MM.1S (cell line): Measurements from ENCODE around the gene SUSD1.

Experiments
- EZH2phosphoT487 ChIP-seq: fragments of 300-600 bp; sonication (generic); IDR thresholded peaks from 2 replicates; pipeline ENCODE4 v1.6.1; 2018; ENCODE audit warnings: antibody characterized with exemption, low read length
- TF ChIP-seq, protein P1 (sequence below): fragments of 300-600 bp; sonication (generic); IDR thresholded peaks from 2 replicates; pipeline ENCODE4 v1.5.1; 2016; ENCODE audit warnings: antibody characterized with exemption, low read length, mixed read lengths

DNA sequence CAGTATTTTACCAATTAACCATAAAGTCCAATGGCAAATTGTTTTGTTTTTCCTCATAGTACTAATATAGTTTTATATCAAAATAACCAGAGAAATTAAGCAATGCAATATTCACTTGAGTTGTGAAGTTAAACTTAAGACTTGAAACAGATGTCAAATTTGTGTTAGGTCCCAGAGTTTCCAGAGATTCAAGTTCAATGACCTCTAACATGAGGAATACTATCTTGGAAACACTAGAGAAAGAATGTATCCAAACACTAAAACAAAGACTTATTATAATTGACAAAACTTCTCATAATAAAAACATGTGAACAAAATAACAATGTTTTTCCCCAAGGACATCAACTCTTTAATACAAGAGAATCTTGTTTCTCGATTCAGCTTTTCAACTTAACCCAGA lies 18.0 kb downstream of the SUSD1 start:
- TF ChIP-seq, protein P1, sequence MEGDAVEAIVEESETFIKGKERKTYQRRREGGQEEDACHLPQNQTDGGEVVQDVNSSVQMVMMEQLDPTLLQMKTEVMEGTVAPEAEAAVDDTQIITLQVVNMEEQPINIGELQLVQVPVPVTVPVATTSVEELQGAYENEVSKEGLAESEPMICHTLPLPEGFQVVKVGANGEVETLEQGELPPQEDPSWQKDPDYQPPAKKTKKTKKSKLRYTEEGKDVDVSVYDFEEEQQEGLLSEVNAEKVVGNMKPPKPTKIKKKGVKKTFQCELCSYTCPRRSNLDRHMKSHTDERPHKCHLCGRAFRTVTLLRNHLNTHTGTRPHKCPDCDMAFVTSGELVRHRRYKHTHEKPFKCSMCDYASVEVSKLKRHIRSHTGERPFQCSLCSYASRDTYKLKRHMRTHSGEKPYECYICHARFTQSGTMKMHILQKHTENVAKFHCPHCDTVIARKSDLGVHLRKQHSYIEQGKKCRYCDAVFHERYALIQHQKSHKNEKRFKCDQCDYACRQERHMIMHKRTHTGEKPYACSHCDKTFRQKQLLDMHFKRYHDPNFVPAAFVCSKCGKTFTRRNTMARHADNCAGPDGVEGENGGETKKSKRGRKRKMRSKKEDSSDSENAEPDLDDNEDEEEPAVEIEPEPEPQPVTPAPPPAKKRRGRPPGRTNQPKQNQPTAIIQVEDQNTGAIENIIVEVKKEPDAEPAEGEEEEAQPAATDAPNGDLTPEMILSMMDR, result no peak
- TF ChIP-seq EZH2phosphoT487, result no peak
